GM19025 (cell line): Measurements from ENCODE around the gene ABCC5.

ENCODE experiments used
- ATAC-seq: cut with Tn5 transposase; IDR thresholded peaks from one replicate; pipeline ENCODE4 v1.9.1; 2021; ENCODE audit warnings: mild to moderate bottlenecking, low read depth, moderate library complexity; ENCODE audit not compliant: unreplicated experiment

Gene ABCC5

GRCh38 chr3:183931881-183932280, 85.8 kb downstream of the ABCC5 start:
- ATAC-seq, result no peak

- no peak for ATAC-seq
Observed at GRCh38 chr3:183930086-183930485, 87.6 kb downstream of the ABCC5 start.

GRCh38 chr3:183927059-183927458, 90.6 kb downstream of the ABCC5 start:
- ATAC-seq, result no peak

- no peak for ATAC-seq
Observed at GRCh38 chr3:183924956-183925355, 92.7 kb downstream of the ABCC5 start.

- ATAC-seq, result no peak
Observed at GRCh38 chr3:183924543-183924942, 93.1 kb downstream of the ABCC5 start.

GRCh38 chr3:183922421-183922820, 95.3 kb downstream of the ABCC5 start:
- ATAC-seq, result no peak

GRCh38 chr3:183921096-183921495, 96.6 kb downstream of the ABCC5 start:
- no peak for ATAC-seq

GRCh38 chr3:183920416-183920815, 97.3 kb downstream of the ABCC5 start:
- no peak for ATAC-seq

- no peak for ATAC-seq
Observed at GRCh38 chr3:183918178-183918577, 99.5 kb downstream of the ABCC5 start.

- ATAC-seq, result no peak
Observed at GRCh38 chr3:183917776-183918175, 99.9 kb downstream of the ABCC5 start.

- no peak for ATAC-seq
Observed at GRCh38 chr3:183914856-183915255, 102.8 kb downstream of the ABCC5 start.

GRCh38 chr3:183913580-183913920, 104.1 kb downstream of the ABCC5 start:
- no peak for ATAC-seq

- no peak for ATAC-seq
Observed at GRCh38 chr3:183912895-183913579, 104.6 kb downstream of the ABCC5 start.

GRCh38 chr3:183911763-183912506, 105.7 kb downstream of the ABCC5 start:
- no peak for ATAC-seq

GRCh38 chr3:183911087-183911486, 106.6 kb downstream of the ABCC5 start:
- no peak for ATAC-seq

- ATAC-seq, result no peak
Observed at GRCh38 chr3:183909030-183909600, 108.6 kb downstream of the ABCC5 start.

- ATAC-seq, result no peak
Observed at GRCh38 chr3:183907911-183908331, 109.8 kb downstream of the ABCC5 start.

GRCh38 chr3:183907176-183907575, 110.5 kb downstream of the ABCC5 start:
- ATAC-seq, result no peak

- ATAC-seq, result no peak
Observed at GRCh38 chr3:183906234-183906921, 111.3 kb downstream of the ABCC5 start.

GRCh38 chr3:183904833-183905780, 112.6 kb downstream of the ABCC5 start:
- ATAC-seq, result no peak
